Measurements from ENCODE around the gene OBP2A.

- no peak for TF ChIP-seq EZH2 (IDR thresholded peaks at IDR 0.05; ENCODE audit: low read length, missing control alignments)
- TF ChIP-seq, protein P1, sequence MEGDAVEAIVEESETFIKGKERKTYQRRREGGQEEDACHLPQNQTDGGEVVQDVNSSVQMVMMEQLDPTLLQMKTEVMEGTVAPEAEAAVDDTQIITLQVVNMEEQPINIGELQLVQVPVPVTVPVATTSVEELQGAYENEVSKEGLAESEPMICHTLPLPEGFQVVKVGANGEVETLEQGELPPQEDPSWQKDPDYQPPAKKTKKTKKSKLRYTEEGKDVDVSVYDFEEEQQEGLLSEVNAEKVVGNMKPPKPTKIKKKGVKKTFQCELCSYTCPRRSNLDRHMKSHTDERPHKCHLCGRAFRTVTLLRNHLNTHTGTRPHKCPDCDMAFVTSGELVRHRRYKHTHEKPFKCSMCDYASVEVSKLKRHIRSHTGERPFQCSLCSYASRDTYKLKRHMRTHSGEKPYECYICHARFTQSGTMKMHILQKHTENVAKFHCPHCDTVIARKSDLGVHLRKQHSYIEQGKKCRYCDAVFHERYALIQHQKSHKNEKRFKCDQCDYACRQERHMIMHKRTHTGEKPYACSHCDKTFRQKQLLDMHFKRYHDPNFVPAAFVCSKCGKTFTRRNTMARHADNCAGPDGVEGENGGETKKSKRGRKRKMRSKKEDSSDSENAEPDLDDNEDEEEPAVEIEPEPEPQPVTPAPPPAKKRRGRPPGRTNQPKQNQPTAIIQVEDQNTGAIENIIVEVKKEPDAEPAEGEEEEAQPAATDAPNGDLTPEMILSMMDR (conservative IDR thresholded peaks at IDR 0.05 in 1 of 2, IDR thresholded peaks at IDR 0.05 in 1 of 2; ENCODE audit: low read depth in 1 of 2, low read length in 2 of 2) = no peak
These were observed 46.3 kb downstream of the OBP2A start for GRCh38 chr9:135592331-135592590.

Measured in fibroblast of lung (primary cell).